Activated CD4-positive, CD25-positive, alpha-beta regulatory T cell treated with anti-CD3 and anti-CD28 coated beads, Interleukin-2, amount 50 U/mL, for 16 hours (primary cell): ENCODE data around the gene FGFR3.

Source experiments
- DNase-seq: peaks from one replicate; pipeline ENCODE4 v3.0.0-alpha.2; 2020; ENCODE audit warnings: low read depth, low spot score

Gene FGFR3

GRCh38 chr4:1787411-1788077 lies 5.5 kb upstream of the FGFR3 start:
- no peak for DNase-seq

DNA sequence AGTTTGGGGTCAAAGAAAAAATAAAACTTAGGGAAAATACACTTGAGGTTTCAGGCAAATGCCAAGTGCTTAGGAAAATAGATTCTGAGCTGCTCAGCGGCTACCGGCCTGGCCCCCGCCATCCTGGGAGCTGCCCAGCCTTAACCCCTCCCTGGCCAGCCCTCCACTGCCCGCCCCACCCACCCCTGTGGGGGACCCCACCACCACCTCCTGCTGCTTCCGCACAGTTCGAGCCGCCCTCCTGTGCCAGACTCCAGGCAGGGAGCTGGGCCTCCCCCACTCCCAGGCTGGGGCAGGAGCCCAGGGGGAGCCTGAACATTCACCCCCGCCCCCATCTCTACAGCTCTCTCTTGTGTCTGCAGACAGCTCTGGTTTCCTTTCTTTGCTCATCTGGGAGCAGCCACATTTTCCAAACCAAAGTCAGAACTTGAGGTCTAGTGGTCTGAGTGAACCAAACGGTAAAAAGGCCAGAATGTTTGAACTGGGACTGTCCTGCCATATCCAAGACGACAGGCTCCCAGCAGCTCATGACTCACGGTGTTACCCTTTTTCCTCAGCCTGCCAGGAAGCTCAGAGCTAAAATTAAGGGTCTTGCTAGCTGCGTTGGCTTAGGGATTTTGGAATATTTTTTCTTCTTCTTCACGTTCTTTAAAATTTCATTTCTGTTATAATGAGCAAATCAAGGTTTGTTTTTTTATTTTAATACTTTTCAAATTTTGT lies 4.7 kb upstream of the FGFR3 start:
- DNase-seq = no peak

DNA sequence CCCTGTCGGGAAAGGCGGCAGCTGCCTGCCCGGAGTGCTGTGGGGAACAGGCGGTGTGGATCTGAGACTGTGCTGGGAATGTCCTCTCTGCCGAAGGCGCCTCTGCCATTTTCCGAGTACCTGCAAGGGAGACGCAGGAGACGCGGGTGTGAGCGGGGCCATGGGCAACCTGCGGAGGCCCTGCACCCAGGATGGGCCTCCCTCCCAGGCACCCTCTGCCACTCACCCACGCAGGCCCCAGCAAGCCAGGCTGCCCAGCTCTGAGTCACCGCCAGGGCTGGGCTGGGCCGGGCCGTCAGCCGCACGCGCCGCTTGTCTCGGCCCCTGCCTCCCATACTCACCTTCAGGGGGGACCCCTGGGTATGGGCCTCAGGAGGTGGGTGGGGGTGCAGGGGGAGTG lies 3.5 kb upstream of the FGFR3 start:
- no peak for DNase-seq

DNA sequence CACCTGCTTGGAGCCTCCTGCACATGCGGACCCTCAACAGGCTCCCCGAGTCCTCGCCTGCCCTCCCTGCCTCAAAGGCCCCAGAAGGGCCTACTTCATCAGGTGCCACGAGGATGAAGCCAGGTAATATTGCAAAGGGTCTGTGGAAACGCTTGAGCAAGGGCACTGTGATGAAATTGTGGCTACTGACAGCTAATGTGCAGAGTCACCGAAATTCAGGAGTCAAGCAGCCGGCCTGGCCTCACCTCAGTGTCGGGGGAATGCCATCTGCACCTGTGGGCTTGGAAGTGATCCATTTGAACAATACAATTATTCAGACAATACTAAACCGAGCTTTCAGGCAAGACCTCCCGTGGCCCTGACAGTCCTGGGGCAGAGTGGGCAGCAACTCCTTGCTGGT lies 3.1 kb upstream of the FGFR3 start:
- no peak for DNase-seq

- DNase-seq = no peak
Measured at GRCh38 chr4:1792158-1792831, 798 bp upstream of the FGFR3 start.

DNA sequence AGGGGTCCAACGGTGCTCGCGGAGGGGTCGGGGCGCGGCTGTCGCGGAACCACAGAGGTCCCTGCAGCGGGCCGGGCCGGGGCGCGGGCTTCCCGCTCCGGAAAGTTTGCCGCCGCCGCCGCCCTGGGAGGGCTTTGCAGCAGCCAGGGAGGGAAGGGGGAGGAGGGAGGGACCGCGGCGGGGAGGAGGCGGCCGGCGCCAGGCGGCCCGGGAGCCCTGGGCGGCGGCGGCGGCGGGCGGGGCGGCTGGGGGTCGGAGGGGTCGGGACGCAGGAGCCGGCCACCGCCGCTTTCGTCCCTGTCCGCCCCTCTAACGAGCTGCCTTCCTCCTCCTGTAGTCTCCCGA lies 375 bp downstream of the FGFR3 start:
- no peak for DNase-seq

DNA sequence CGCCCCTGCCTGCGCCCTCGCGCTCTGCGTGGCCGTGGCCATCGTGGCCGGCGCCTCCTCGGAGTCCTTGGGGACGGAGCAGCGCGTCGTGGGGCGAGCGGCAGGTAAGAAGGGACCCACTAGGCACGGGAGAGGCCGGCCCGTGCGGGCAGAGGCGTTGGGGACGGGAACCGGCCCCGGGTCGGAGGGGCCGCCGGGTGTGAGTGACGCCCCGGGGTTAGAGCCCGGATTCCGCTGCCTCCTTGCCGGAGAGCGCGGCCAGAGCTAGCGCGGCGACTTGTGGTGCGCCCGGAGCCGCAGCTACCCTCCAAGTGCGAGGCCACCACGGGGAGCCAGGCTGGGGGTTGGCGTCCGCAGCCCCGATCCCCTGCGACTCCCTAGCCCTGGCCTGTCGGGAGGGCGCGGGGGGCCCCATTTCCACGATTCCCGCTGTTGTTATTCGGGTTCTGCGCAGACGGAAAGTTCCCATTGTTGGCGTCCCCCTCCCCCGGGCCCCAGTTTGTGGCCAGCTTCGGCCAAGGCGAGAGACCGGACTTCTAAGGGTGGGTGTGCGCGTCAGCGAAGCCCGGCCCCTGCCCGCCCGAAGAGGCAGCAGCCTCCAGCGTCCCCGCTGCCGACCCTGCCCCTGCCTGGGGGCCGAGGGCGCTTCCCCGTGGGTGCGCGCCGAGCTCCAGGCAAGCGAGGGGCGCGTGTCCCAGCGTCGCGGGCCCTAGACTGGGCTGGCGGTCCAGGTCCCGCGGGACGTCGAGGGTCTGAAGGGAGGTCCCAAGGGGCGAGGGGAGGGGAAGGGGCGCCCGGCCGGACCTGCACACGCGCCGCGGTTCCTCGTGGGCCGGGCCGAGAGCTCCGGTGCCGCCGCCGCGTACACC lies 1.1 kb downstream of the FGFR3 start:
- DNase-seq = no peak

GRCh38 chr4:1794809-1795298 lies 1.8 kb downstream of the FGFR3 start:
- no peak for DNase-seq

DNA sequence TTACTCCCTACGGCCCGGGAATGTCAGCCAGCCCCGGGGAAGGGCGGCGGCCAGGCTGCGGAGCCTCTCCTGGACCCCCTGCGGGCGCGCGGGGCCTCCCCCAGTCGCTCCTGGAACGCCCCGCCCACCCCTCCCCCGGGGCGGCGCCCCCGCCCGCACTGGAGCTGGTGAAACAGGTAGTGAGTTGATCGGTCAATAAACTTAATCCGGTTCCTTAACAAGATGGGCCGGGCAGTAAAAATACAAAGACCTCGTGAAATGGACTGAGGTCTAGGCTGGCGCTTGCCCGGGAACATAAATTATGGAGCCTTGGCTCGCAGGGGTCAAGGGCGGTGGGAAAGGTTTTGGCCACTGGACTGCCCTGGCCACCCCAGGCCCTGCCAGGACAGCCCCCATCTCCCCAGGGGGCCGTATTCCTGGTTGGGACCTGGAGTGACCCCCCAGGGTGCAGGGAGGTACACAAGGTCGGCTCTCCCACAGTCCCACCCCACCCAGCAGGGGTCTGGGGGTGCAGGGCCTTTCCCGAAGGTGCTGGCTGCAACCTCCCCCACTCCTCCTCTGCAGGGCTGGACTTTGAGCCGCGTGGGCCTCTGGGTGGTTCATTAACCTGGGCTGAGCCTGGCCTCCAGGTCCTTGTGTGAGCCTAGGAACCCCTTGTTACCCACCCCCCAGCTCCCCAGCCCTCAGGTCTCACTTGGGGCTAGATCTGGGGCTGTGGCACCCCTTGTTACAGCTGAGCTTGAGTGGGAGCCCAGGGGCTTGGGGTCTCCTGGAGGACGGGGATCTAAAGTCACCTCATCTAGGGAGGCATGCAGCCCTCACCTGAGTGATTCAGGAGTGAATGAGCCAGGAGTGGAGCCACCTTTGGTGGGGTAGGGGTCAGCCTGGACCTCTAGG lies 2.5 kb downstream of the FGFR3 start:
- DNase-seq = no peak

- DNase-seq = no peak
Measured at GRCh38 chr4:1796486-1797204, 3.6 kb downstream of the FGFR3 start.

- no peak for DNase-seq
Measured at GRCh38 chr4:1797298-1797860, 4.3 kb downstream of the FGFR3 start.

GRCh38 chr4:1797861-1798579 lies 4.9 kb downstream of the FGFR3 start:
- no peak for DNase-seq

- no peak for DNase-seq
Measured at GRCh38 chr4:1798580-1799386, 5.7 kb downstream of the FGFR3 start.

- DNase-seq = no peak
Measured at GRCh38 chr4:1799387-1800375, 6.6 kb downstream of the FGFR3 start.

DNA sequence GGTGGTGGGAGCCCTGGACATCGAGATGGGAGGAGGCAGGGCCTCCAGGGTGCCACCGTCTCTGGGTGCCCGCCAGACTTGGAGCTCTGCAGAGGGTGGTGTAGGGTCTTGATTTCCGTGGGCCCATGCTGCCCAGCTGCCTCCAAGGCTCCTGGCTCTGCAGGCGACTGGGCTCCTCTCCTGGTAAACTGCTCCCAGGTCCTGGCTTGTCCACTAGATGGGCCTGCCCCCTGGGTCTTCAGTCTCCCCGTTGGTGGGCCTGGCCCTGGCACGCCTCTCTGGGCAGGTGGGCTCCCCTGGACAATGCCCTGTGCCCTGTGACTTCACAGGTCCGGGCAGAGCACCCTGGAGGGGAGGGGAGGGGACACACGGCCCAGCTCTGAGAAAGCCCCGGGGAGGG lies 7.7 kb downstream of the FGFR3 start:
- DNase-seq = no peak

DNA sequence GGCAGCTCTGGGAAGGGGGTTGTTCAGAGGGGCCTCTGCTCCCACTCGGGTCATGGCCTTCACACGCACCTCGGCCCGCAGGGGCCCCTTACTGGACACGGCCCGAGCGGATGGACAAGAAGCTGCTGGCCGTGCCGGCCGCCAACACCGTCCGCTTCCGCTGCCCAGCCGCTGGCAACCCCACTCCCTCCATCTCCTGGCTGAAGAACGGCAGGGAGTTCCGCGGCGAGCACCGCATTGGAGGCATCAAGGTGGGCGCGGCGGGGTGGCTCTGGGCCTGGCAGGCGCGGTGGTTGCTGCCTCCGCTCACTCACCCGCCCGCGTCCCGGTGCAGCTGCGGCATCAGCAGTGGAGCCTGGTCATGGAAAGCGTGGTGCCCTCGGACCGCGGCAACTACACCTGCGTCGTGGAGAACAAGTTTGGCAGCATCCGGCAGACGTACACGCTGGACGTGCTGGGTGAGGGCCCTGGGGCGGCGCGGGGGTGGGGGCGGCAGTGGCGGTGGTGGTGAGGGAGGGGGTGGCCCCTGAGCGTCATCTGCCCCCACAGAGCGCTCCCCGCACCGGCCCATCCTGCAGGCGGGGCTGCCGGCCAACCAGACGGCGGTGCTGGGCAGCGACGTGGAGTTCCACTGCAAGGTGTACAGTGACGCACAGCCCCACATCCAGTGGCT lies 8.3 kb downstream of the FGFR3 start:
- no peak for DNase-seq
